HG03469 (cell line): ENCODE measurements around the gene CDH18.

Source experiments
- ATAC-seq: cut with Tn5 transposase; IDR thresholded peaks from one replicate; pipeline ENCODE4 v1.9.1; 2021; ENCODE audit warnings: mild to moderate bottlenecking, moderate library complexity, moderate number of reproducible peaks; ENCODE audit not compliant: unreplicated experiment

CDH18 gene

GRCh38 chr5:19930451-19930850, 57.5 kb downstream of the CDH18 start:
- ATAC-seq, result no peak

GRCh38 chr5:19928562-19929421, 59.2 kb downstream of the CDH18 start:
- ATAC-seq, result no peak

- no peak for ATAC-seq
Measured at GRCh38 chr5:19927919-19928318, 60.1 kb downstream of the CDH18 start.

GRCh38 chr5:19927170-19927569, 60.8 kb downstream of the CDH18 start:
- no peak for ATAC-seq

GRCh38 chr5:19923742-19924141, 64.3 kb downstream of the CDH18 start:
- no peak for ATAC-seq

GRCh38 chr5:19920761-19921160, 67.2 kb downstream of the CDH18 start:
- ATAC-seq, result no peak

GRCh38 chr5:19918780-19919179, 69.2 kb downstream of the CDH18 start:
- no peak for ATAC-seq

GRCh38 chr5:19917588-19918122, 70.3 kb downstream of the CDH18 start:
- ATAC-seq, result no peak

- no peak for ATAC-seq
Measured at GRCh38 chr5:19910136-19910535, 77.9 kb downstream of the CDH18 start.

GRCh38 chr5:19904766-19905165, 83.2 kb downstream of the CDH18 start:
- no peak for ATAC-seq

- no peak for ATAC-seq
Measured at GRCh38 chr5:19903611-19904010, 84.4 kb downstream of the CDH18 start.

GRCh38 chr5:19902316-19902934, 85.6 kb downstream of the CDH18 start:
- ATAC-seq, result no peak

GRCh38 chr5:19900269-19900668, 87.7 kb downstream of the CDH18 start:
- no peak for ATAC-seq

- ATAC-seq, result no peak
Measured at GRCh38 chr5:19891658-19892057, 96.3 kb downstream of the CDH18 start.

GRCh38 chr5:19886123-19886917, 101.7 kb downstream of the CDH18 start:
- ATAC-seq, result no peak

GRCh38 chr5:19885040-19885824, 102.8 kb downstream of the CDH18 start:
- no peak for ATAC-seq

- no peak for ATAC-seq
Measured at GRCh38 chr5:19880859-19881436, 107.1 kb downstream of the CDH18 start.

- ATAC-seq, result no peak
Measured at GRCh38 chr5:19880458-19880857, 107.5 kb downstream of the CDH18 start.

GRCh38 chr5:19874811-19875210, 113.2 kb downstream of the CDH18 start:
- no peak for ATAC-seq

GRCh38 chr5:19866090-19866450, 121.9 kb downstream of the CDH18 start:
- no peak for ATAC-seq
